Thyroid gland (tissue), 4 donors: ENCODE data around the gene EZH1. TPM values are rescaled to one million over a fixed set of nuclear protein-coding genes. Genes with fewer than 3 reads are reported as not detected.

ENCODE experiments used
- DNase-seq, 2 donors: peaks; one replicate each; pipeline ENCODE4 v3.0.0-alpha.2; 2019
- H3K27ac ChIP-seq, 3 donors: fragments of 200-600 bp; sonication (generic); 1 replicate in 2 of 3; 2 replicates in 1 of 3; pipeline ENCODE4 v1.5.1; 2016 to 2019; ENCODE audit warnings: mild to moderate bottlenecking in 1 of 3, moderate library complexity in 1 of 3
- H3K27me3 ChIP-seq: fragments of 200-600 bp; sonication (generic); one replicate; pipeline ENCODE4 v1.5.1; 2019
- H3K36me3 ChIP-seq, 2 donors: fragments of 200-600 bp; sonication (generic); one replicate each; pipeline ENCODE4 v1.5.1; 2016 to 2019
- H3K4me1 ChIP-seq, 2 donors: fragments of 200-600 bp; sonication (generic); one replicate each; pipeline ENCODE4 v1.5.1; 2017 to 2019
- H3K4me3 ChIP-seq, 3 donors: fragments of 200-600 bp; sonication (generic); replicated peaks in 1 of 3; 1 replicate in 2 of 3; 2 replicates in 1 of 3; pipeline ENCODE4 v1.5.1; 2016; ENCODE audit warnings: mild to moderate bottlenecking in 1 of 3
- H3K9me3 ChIP-seq: fragments of 200-600 bp; sonication (generic); one replicate; pipeline ENCODE4 v1.5.1; 2017
- CTCF ChIP-seq, 6 experiments: fragments of 200-600 bp in 3 of 6; fragments of 450-650 bp in 3 of 6; sonication (generic) in 3 of 6; IDR thresholded peaks; one replicate each; pipeline ENCODE4 v1.5.1; 2016 to 2019; ENCODE audit warnings: antibody characterized with exemption in 6 of 6, mild to moderate bottlenecking in 2 of 6, inconsistent platforms in 1 of 6, moderate library complexity in 1 of 6
- POLR2A ChIP-seq, 2 donors: fragments of 450-650 bp; IDR thresholded peaks; one replicate each; pipeline ENCODE4 v1.6.1; 2017; ENCODE audit warnings: antibody characterized with exemption in 2 of 2, mild to moderate bottlenecking in 2 of 2, moderate library complexity in 1 of 2
- WGBS, 2 donors: methylation state at CpG; one replicate each; pipeline ENCODE4 v1.1.5; 2017; 5-methylcytosine and 5-hydroxymethylcytosine counted together
- intact Hi-C: fragments of 100-400 bp; cut with DNase I; formaldehyde crosslinking; loops from one replicate; pipeline ENCODE4 v1.15.1; 2023
- total RNA-seq, 4 donors: library from RNA; depleted of rRNA; stranded (reverse); fragments of >200 nt; gene quantifications; one replicate each; pipeline ENCODE4 v1.2.3, GENCODE V29; 2016

Gene EZH1
- total RNA-seq, 4 donors from 2014 or later = 39.3 to 69.2 (median 56.4) TPM

- Histone ChIP-seq H3K4me1 (peaks cover 44 to 63% of the 10 kb centered on the region in 2 donors), H3K36me3 (no peaks in the 10 kb centered on the region), H3K9me3 (no peaks in the 10 kb centered on the region), H3K27ac (peak overlapping the region; percentile 94 to 96 (median 94)), H3K4me3 (peak overlapping the region in 1 of 3 donors; percentile 50), H3K27me3 (no peaks in the 10 kb centered on the region)
- DNase-seq = peak; percentile 69 to 78
- TF ChIP-seq CTCF (IDR thresholded peaks at IDR 0.05) (peak; percentile 55 to 93 (median 90)), POLR2A (IDR thresholded peaks at IDR 0.05) (peak in 1 of 2 donors; percentile 48)
- intact Hi-C loops = loop anchor here (5.0 kb wide), 1 partner anchor 102 kb away; the partner anchor contains the start of gene PSMC3IP
- 8 to 14% methylated on average over 5 to 30 of the region's 78 CpGs for WGBS, 2 donors
These were observed 65.1 kb downstream of the EZH1 start for GRCh38 chr17:42679492-42680330.

- Histone ChIP-seq H3K4me3 (peak overlapping the region in 1 of 3 donors; percentile 50), H3K27ac (peak overlapping the region; percentile 94 to 96 (median 94)), H3K9me3 (no peaks in the 10 kb centered on the region), H3K27me3 (no peaks in the 10 kb centered on the region), H3K4me1 (peaks cover 45 to 64% of the 10 kb centered on the region in 2 donors), H3K36me3 (no peaks in the 10 kb centered on the region)
- DNase-seq = peak; percentile 68 to 73
- 5 to 6% methylated on average over 12 to 18 of the region's 18 CpGs for WGBS, 2 donors
- intact Hi-C loops = loop anchor here (5.0 kb wide), 1 partner anchor 102 kb away; the partner anchor contains the start of gene PSMC3IP
- no peak for TF ChIP-seq POLR2A (IDR thresholded peaks at IDR 0.05)
- TF ChIP-seq CTCF (IDR thresholded peaks at IDR 0.05) = no peak
These were observed 65.8 kb downstream of the EZH1 start for GRCh38 chr17:42678951-42679491.

- H3K27ac ChIP-seq = peak overlapping the region; percentile 94 to 96 (median 94)
- no peaks in the 10 kb centered on the region for H3K27me3 ChIP-seq
- peak; percentile 87 to 88 for DNase-seq
- H3K36me3 ChIP-seq = peaks cover 2 to 4% of the 10 kb centered on the region in 2 donors
- 1 to 2% methylated on average over 30 to 41 of the region's 53 CpGs for WGBS, 2 donors
- peaks cover 43 to 63% of the 10 kb centered on the region in 2 donors for H3K4me1 ChIP-seq
- peak overlapping the region; percentile 21 to 50 (median 42) for H3K4me3 ChIP-seq
- no peaks in the 10 kb centered on the region for H3K9me3 ChIP-seq
- intact Hi-C loops = loop anchor here (5.0 kb wide), 1 partner anchor 101 kb away; the partner anchor contains the start of gene PSMC3IP
- no peak for TF ChIP-seq CTCF (IDR thresholded peaks at IDR 0.05)
- peak in 1 of 2 donors; percentile 72 for TF ChIP-seq POLR2A (IDR thresholded peaks at IDR 0.05)
These were observed 66.7 kb downstream of the EZH1 start for GRCh38 chr17:42677921-42678781.

GRCh38 chr17:42677012-42677857 is 67.6 kb downstream of the EZH1 start:
- Histone ChIP-seq H3K4me1 (peaks cover 40 to 54% of the 10 kb centered on the region in 2 donors), H3K27ac (peak overlapping the region; percentile 94 to 96 (median 94))
- intact Hi-C loops = loop anchor here (5.0 kb wide), 1 partner anchor 100 kb away; the partner anchor contains the start of gene PSMC3IP

More at GRCh38 chr17:42677012-42677857, 67.6 kb downstream of the EZH1 start:
- no peak for TF ChIP-seq POLR2A (IDR thresholded peaks at IDR 0.05)
- no peak for TF ChIP-seq CTCF (IDR thresholded peaks at IDR 0.05)
- WGBS, 2 donors = 4 to 5% methylated on average over 16 to 30 of the region's 33 CpGs
- Histone ChIP-seq H3K9me3 (no peaks in the 10 kb centered on the region), H3K36me3 (peaks cover 7 to 8% of the 10 kb centered on the region in 2 donors), H3K27me3 (no peaks in the 10 kb centered on the region), H3K4me3 (peak overlapping the region; percentile 21 to 90 (median 42))
- peak; percentile 100 for DNase-seq
